A172 (cell line): Measurements from ENCODE around the gene GABRG3. TPM values are rescaled to one million over a fixed set of nuclear protein-coding genes. Genes with fewer than 3 reads are reported as not detected.
"Not testable (repeated sequence)": the region's sequence is repeated elsewhere in the genome, so short reads cannot be mapped to it uniquely, and the experiment has no call there.

Experiments used
- DNase-seq: peaks from one replicate; pipeline ENCODE4 v3.0.0-alpha.2; 2015; ENCODE audit warnings: low spot score
- total RNA-seq: library from RNA; depleted of rRNA; stranded (reverse); fragments of >200 nt; shearing (Covaris generic); gene quantifications from 2 replicates; pipeline ENCODE4 v1.2.3, GENCODE V29; 2014

The GABRG3 gene
- total RNA-seq, 1 experiment from 2014 or later: not detected

GRCh38 chr15:26996250-26996649, 25.3 kb downstream of the GABRG3 start:
- no peak for DNase-seq

GRCh38 chr15:27003003-27003402, 32.0 kb downstream of the GABRG3 start:
- not testable (repeated sequence) for DNase-seq

- not testable (repeated sequence) for DNase-seq
These were observed 33.2 kb downstream of the GABRG3 start for GRCh38 chr15:27004226-27004625.

GRCh38 chr15:27017168-27017809, 46.3 kb downstream of the GABRG3 start:
- DNase-seq: peak; percentile 16

- DNase-seq: no peak
These were observed 48.7 kb downstream of the GABRG3 start for GRCh38 chr15:27019687-27020086.

- no peak for DNase-seq
These were observed 54.5 kb downstream of the GABRG3 start for GRCh38 chr15:27025481-27025966.

- no peak for DNase-seq
These were observed 56.2 kb downstream of the GABRG3 start for GRCh38 chr15:27027229-27027628.

GRCh38 chr15:27028858-27029477, 58.0 kb downstream of the GABRG3 start:
- DNase-seq: no peak

- no peak for DNase-seq
These were observed 65.2 kb downstream of the GABRG3 start for GRCh38 chr15:27036210-27036609.

- DNase-seq: no peak
These were observed 66.5 kb downstream of the GABRG3 start for GRCh38 chr15:27037501-27037900.

GRCh38 chr15:27039152-27039551, 68.2 kb downstream of the GABRG3 start:
- DNase-seq: no peak

GRCh38 chr15:27042230-27042629, 71.2 kb downstream of the GABRG3 start:
- DNase-seq: no peak

GRCh38 chr15:27042646-27043045, 71.7 kb downstream of the GABRG3 start:
- no peak for DNase-seq

GRCh38 chr15:27043770-27044169, 72.8 kb downstream of the GABRG3 start:
- DNase-seq: no peak

GRCh38 chr15:27045796-27046195, 74.8 kb downstream of the GABRG3 start:
- DNase-seq: no peak

- no peak for DNase-seq
These were observed 75.9 kb downstream of the GABRG3 start for GRCh38 chr15:27046880-27047279.

GRCh38 chr15:27050163-27050562, 79.2 kb downstream of the GABRG3 start:
- DNase-seq: no peak

- no peak for DNase-seq
These were observed 83.4 kb downstream of the GABRG3 start for GRCh38 chr15:27054426-27054825.

GRCh38 chr15:27057904-27058645, 87.1 kb downstream of the GABRG3 start:
- DNase-seq: no peak

- no peak for DNase-seq
These were observed 88.0 kb downstream of the GABRG3 start for GRCh38 chr15:27058939-27059338.

GRCh38 chr15:27059610-27060202, 88.7 kb downstream of the GABRG3 start:
- DNase-seq: peak; percentile 13

- DNase-seq: no peak
These were observed 90.8 kb downstream of the GABRG3 start for GRCh38 chr15:27061739-27062138.
